Measurements from ENCODE around the gene PTH2R. TPM values are rescaled to one million over a fixed set of nuclear protein-coding genes. Genes with fewer than 3 reads are reported as not detected.
"Not testable (repeated sequence)": the region's sequence is repeated elsewhere in the genome, so short reads cannot be mapped to it uniquely, and the experiment has no call there.

The PTH2R gene
- total RNA-seq, 1 donor from 2014 or later: not detected

GRCh38 chr2:208426412-208427045, 19.9 kb downstream of the PTH2R start:
- Mint-ChIP-seq H3K27me3 (ENCODE audit: unreplicated experiment) (no peaks in the 10 kb centered on the region), H3K36me3 (ENCODE audit: low read depth, unreplicated experiment) (no peaks in the 10 kb centered on the region), H3K4me1 (ENCODE audit: unreplicated experiment) (no peaks in the 10 kb centered on the region), H3K9me3 (ENCODE audit: unreplicated experiment) (no peaks in the 10 kb centered on the region), H3K4me3 (ENCODE audit: unreplicated experiment) (no peak overlapping the region), H3K27ac (ENCODE audit: unreplicated experiment) (no peak overlapping the region)
- no peak for TF ChIP-seq CTCF (IDR thresholded peaks at IDR 0.05; ENCODE audit: unreplicated experiment)
- DNase-seq (ENCODE audit: low spot score): no peak

- Mint-ChIP-seq H3K9me3 (ENCODE audit: unreplicated experiment) (no peaks in the 10 kb centered on the region), H3K4me3 (ENCODE audit: unreplicated experiment) (no peak overlapping the region)
These were observed 31.2 kb downstream of the PTH2R start for GRCh38 chr2:208437755-208438154.

GRCh38 chr2:208440716-208441115, 34.1 kb downstream of the PTH2R start:
- no peak overlapping the region for H3K4me3 Mint-ChIP-seq (ENCODE audit: unreplicated experiment)
- H3K4me1 Mint-ChIP-seq (ENCODE audit: unreplicated experiment): no peaks in the 10 kb centered on the region
- H3K27ac Mint-ChIP-seq (ENCODE audit: unreplicated experiment): no peak overlapping the region
- TF ChIP-seq CTCF (IDR thresholded peaks at IDR 0.05; ENCODE audit: unreplicated experiment): no peak
- no peaks in the 10 kb centered on the region for H3K36me3 Mint-ChIP-seq (ENCODE audit: low read depth, unreplicated experiment)
- DNase-seq (ENCODE audit: low spot score): no peak
- no peaks in the 10 kb centered on the region for H3K9me3 Mint-ChIP-seq (ENCODE audit: unreplicated experiment)
- H3K27me3 Mint-ChIP-seq (ENCODE audit: unreplicated experiment): no peaks in the 10 kb centered on the region

More at GRCh38 chr2:208437755-208438154, 31.2 kb downstream of the PTH2R start:
- H3K4me1 Mint-ChIP-seq (ENCODE audit: unreplicated experiment): no peaks in the 10 kb centered on the region
- no peak overlapping the region for H3K27ac Mint-ChIP-seq (ENCODE audit: unreplicated experiment)
- H3K36me3 Mint-ChIP-seq (ENCODE audit: low read depth, unreplicated experiment): no peaks in the 10 kb centered on the region
- TF ChIP-seq CTCF (IDR thresholded peaks at IDR 0.05; ENCODE audit: unreplicated experiment): no peak
- H3K27me3 Mint-ChIP-seq (ENCODE audit: unreplicated experiment): no peaks in the 10 kb centered on the region
- DNase-seq (ENCODE audit: low spot score): no peak

- no peaks in the 10 kb centered on the region for H3K4me1 Mint-ChIP-seq (ENCODE audit: unreplicated experiment)
- no peaks in the 10 kb centered on the region for H3K9me3 Mint-ChIP-seq (ENCODE audit: unreplicated experiment)
- H3K36me3 Mint-ChIP-seq (ENCODE audit: low read depth, unreplicated experiment): no peaks in the 10 kb centered on the region
- no peaks in the 10 kb centered on the region for H3K27me3 Mint-ChIP-seq (ENCODE audit: unreplicated experiment)
- no peak overlapping the region for H3K4me3 Mint-ChIP-seq (ENCODE audit: unreplicated experiment)
- DNase-seq (ENCODE audit: low spot score): no peak
- TF ChIP-seq CTCF (IDR thresholded peaks at IDR 0.05; ENCODE audit: unreplicated experiment): no peak
- H3K27ac Mint-ChIP-seq (ENCODE audit: unreplicated experiment): no peak overlapping the region
These were observed 35.4 kb downstream of the PTH2R start for GRCh38 chr2:208441951-208442350.

- H3K4me3 Mint-ChIP-seq (ENCODE audit: unreplicated experiment); H3K9me3 Mint-ChIP-seq (ENCODE audit: unreplicated experiment); H3K4me1 Mint-ChIP-seq (ENCODE audit: unreplicated experiment); H3K27ac Mint-ChIP-seq (ENCODE audit: unreplicated experiment); H3K27me3 Mint-ChIP-seq (ENCODE audit: unreplicated experiment); H3K36me3 Mint-ChIP-seq (ENCODE audit: low read depth, unreplicated experiment); DNase-seq (ENCODE audit: low spot score): not testable (repeated sequence)
These were observed 40.9 kb downstream of the PTH2R start for GRCh38 chr2:208447447-208447846.

Measured in endothelial cell (in vitro differentiated cells).